Measurements from ENCODE around the gene UGP2.
A peak's percentile ranks its signal among the peaks of the same experiment; 100 is the strongest.

The UGP2 gene

GRCh38 chr2:63851691-63852311, 10.1 kb downstream of the UGP2 start:
- no peak for TF ChIP-seq CTCF (IDR thresholded peaks at IDR 0.05; ENCODE audit: low read depth, low read length, poor library complexity, severe bottlenecking)
- no peak for TF ChIP-seq EZH2phosphoT487 (IDR thresholded peaks at IDR 0.05; ENCODE audit: borderline replicate concordance, low read length)
- H3K27me3 ChIP-seq (ENCODE audit: control insufficient read depth, low read length): no peaks in the 10 kb centered on the region
- H3K9me3 ChIP-seq (ENCODE audit: control insufficient read depth, insufficient read depth, low read length): no peaks in the 10 kb centered on the region
- H3K4me2 ChIP-seq (ENCODE audit: low read length): no peak overlapping the region
- H3K79me2 ChIP-seq (ENCODE audit: control insufficient read depth, low read length): peaks cover 99% of the 10 kb centered on the region
- no peaks in the 10 kb centered on the region for H3F3A ChIP-seq (ENCODE audit: control insufficient read depth, insufficient read depth)
- peaks cover 17% of the 10 kb centered on the region; the same call in 1 of the 2 replicates for H4K20me1 ChIP-seq (ENCODE audit: control insufficient read depth, insufficient read depth, low read depth, low read length)
- H3K4me3 ChIP-seq (ENCODE audit: low read length): no peak overlapping the region
- H3K4me1 ChIP-seq (ENCODE audit: control insufficient read depth, low read length): peaks cover 37% of the 10 kb centered on the region
- H3K36me3 ChIP-seq (ENCODE audit: control insufficient read depth, low read length): peaks cover 64% of the 10 kb centered on the region
- H3K27ac ChIP-seq (ENCODE audit: low read depth, low read length): no peak overlapping the region
- H3K9me2 ChIP-seq (replicated peaks; ENCODE audit: control insufficient read depth, low read length): no peaks in the 10 kb centered on the region; the same call in 1 of the 2 replicates

GRCh38 chr2:63853527-63854310, 12.0 kb downstream of the UGP2 start:
- H3K4me2 ChIP-seq (ENCODE audit: low read length): peak overlapping the region; percentile 19; the same call in 1 of the 2 replicates

More at GRCh38 chr2:63853527-63854310, 12.0 kb downstream of the UGP2 start:
- Histone ChIP-seq H4K20me1 (ENCODE audit: control insufficient read depth, insufficient read depth, low read depth, low read length) (peaks cover 16% of the 10 kb centered on the region; the same call in 1 of the 2 replicates), H3K79me2 (ENCODE audit: control insufficient read depth, low read length) (peaks cover 90% of the 10 kb centered on the region), H3K4me1 (ENCODE audit: control insufficient read depth, low read length) (peaks cover 37% of the 10 kb centered on the region), H3K27me3 (ENCODE audit: control insufficient read depth, low read length) (no peaks in the 10 kb centered on the region), H3F3A (ENCODE audit: control insufficient read depth, insufficient read depth) (peaks cover 6% of the 10 kb centered on the region; the same call in 1 of the 2 replicates), H3K27ac (ENCODE audit: low read depth, low read length) (no peak overlapping the region), H3K4me3 (ENCODE audit: low read length) (no peak overlapping the region), H3K36me3 (ENCODE audit: control insufficient read depth, low read length) (peaks cover 70% of the 10 kb centered on the region), H3K9me3 (ENCODE audit: control insufficient read depth, insufficient read depth, low read length) (no peaks in the 10 kb centered on the region), H3K9me2 (replicated peaks; ENCODE audit: control insufficient read depth, low read length) (no peaks in the 10 kb centered on the region; the same call in 1 of the 2 replicates)
- TF ChIP-seq CTCF (IDR thresholded peaks at IDR 0.05; ENCODE audit: low read depth, low read length, poor library complexity, severe bottlenecking) (no peak), EZH2phosphoT487 (IDR thresholded peaks at IDR 0.05; ENCODE audit: borderline replicate concordance, low read length) (no peak)
